GM12801 (cell line): ENCODE measurements around the gene SIMC1.

Source experiments
- CTCF ChIP-seq: IDR thresholded peaks from one replicate; pipeline ENCODE4 v1.5.1; 2011; ENCODE audit warnings: control low read depth; ENCODE audit not compliant: insufficient read length; ENCODE audit errors: extremely low read depth

Gene SIMC1

GRCh38 chr5:176317534-176318374 is 79.5 kb downstream of the SIMC1 start:
- TF ChIP-seq CTCF, result no peak

DNA sequence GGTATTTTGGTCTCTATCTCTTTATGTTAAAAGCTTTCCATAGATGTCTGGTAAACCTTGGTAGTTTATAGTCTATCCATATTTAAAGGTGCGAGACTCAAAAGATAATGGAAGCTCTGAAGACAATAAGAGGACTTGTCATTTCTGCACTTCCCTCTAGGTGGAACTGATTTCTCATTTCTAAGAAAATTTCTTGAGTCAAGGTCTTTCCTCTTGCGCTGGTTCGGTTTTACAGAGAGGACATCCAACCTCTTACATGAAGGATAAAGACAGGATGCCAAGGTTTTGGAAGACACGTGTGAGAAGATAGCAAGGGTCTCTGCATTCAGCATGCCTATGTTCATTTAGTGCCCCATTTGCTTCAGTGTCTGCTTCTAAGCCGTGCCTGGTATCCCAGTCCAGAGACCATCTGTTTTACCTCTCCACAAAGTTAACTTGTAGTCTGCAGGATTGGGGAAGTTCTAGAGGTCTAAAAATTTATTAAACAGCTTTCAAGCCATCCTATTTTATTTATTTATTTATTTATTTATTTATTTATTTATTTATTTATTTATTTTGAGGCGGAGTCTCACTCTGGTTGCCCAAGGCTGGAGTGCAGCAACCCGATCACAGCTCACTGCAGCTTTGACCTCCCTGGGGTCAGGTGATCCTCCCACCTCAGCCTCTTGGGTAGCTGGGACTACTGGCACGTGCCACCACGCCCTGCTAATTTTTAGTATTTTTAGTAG is 81.8 kb downstream of the SIMC1 start:
- TF ChIP-seq CTCF, result no peak

GRCh38 chr5:176320577-176320976 is 82.4 kb downstream of the SIMC1 start:
- TF ChIP-seq CTCF, result no peak

- TF ChIP-seq CTCF, result no peak
Measured at GRCh38 chr5:176334031-176334770, 96.0 kb downstream of the SIMC1 start.

GRCh38 chr5:176337913-176338312 is 99.7 kb downstream of the SIMC1 start:
- no peak for TF ChIP-seq CTCF

- no peak for TF ChIP-seq CTCF
Measured at GRCh38 chr5:176339304-176339703, 101.1 kb downstream of the SIMC1 start.

DNA sequence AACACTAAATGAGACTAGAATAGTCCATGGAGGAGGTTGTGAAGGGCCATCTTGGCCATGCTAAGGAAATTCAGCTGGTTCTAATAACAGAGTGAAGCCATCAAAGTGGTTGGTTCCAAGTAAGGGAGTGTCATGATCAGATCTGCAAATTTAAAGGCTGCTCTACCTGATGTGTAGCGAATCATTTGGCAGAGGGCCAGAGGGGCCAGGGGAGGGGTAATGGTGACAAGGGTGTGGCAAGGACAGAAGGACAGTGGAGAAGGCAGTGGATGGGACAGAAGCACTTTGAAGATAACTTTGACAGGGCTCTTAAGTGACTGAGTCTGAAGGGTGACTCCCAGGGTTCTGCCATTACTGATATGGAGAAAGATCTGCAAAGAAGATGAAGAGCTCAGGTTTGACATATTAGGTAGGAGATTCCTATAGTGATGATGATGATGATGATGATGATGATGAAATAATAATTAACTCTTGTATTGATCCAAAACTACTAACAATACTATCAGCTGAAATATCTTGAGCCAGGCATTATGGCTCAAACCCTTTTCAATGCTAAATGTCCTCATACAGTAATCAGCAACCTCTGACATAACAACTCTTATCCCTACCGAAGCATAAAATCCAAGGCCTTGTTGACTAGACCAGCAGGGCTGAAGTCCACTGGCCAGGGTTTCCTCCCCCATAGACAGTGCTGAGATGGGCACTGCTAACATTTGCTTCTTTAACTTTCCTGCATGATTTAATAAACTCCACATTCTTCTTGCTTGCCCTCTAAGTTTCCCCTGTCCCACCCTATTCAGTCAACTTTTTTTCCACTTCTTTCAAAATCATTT is 103.3 kb downstream of the SIMC1 start:
- TF ChIP-seq CTCF, result no peak
